ENCODE data around the gene ACAP1.

DNA sequence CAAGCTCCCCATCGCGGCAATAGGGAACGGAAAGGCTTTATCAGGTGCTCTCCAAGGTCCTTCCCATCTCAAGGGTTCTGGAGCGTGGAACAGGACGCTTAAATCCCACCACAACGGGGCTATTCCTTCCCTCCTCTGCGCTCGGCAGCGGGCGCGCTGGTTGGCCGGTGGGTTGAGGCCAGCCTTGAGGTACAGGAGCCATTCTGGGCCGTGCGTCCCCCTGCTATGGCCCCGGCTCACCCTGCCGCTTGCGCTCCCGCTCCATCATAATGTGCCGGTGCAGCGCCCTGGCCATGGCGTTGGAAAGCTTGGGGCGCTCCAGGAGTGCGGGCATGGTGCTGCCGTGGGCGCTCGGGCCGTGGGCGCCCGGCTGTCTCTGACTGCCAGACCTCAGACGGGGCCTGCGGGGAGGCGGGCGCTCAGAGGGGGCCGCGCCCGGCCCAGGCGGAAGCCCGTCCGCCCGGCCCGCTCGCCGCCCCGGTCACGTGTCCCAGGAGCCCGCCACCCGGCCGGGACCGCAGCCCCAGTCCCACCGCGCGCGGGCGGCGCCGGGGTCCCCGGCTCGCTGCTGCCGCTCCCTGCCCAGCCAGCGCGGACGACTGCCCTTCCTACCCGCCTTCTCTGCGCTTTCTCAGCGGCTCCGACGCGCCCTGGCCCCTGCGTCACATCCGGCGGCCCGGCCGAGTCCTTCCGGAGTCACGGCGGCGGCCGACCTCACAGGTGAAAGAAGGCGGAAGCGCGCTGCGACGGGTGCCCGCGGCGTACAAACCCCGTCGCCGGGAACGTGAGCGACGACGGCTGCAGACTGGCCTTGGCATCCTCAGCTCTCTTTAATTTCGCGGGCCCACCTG is 21.4 kb upstream of the ACAP1 start, which contains the start of gene GPS2:
- peak; percentile 98 for TF ChIP-seq POLR2AphosphoS5 (IDR thresholded peaks at IDR 0.05)
- peak; percentile 72 for TF ChIP-seq POLR2A (IDR thresholded peaks at IDR 0.05)
- TF ChIP-seq, protein P1, sequence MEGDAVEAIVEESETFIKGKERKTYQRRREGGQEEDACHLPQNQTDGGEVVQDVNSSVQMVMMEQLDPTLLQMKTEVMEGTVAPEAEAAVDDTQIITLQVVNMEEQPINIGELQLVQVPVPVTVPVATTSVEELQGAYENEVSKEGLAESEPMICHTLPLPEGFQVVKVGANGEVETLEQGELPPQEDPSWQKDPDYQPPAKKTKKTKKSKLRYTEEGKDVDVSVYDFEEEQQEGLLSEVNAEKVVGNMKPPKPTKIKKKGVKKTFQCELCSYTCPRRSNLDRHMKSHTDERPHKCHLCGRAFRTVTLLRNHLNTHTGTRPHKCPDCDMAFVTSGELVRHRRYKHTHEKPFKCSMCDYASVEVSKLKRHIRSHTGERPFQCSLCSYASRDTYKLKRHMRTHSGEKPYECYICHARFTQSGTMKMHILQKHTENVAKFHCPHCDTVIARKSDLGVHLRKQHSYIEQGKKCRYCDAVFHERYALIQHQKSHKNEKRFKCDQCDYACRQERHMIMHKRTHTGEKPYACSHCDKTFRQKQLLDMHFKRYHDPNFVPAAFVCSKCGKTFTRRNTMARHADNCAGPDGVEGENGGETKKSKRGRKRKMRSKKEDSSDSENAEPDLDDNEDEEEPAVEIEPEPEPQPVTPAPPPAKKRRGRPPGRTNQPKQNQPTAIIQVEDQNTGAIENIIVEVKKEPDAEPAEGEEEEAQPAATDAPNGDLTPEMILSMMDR (IDR thresholded peaks at IDR 0.05) = no peak
